ENCODE data around the gene KRT4. TPM values are rescaled to one million over a fixed set of nuclear protein-coding genes. Genes with fewer than 3 reads are reported as not detected.

Gene KRT4
- total RNA-seq, 1 experiment from 2014 or later: not detected

- BruUV-seq (replicated peaks): no TSS peak
- no peak for DNase-seq (ENCODE audit: low read depth, low spot score)
- H3K4me1 ChIP-seq (ENCODE audit: control insufficient read depth in 1 of 2, insufficient read depth in 2 of 2, low read length in 2 of 2): peaks cover 0 to 9% of the 10 kb centered on the region in 2 experiments; a peak in 2 of 4 replicates
- CTCF ChIA-PET: no interaction called here
- H3K4me2 ChIP-seq (ENCODE audit: low read length): no peak overlapping the region
- no peak overlapping the region for H3K4me3 ChIP-seq (replicated peaks in 1 of 2; ENCODE audit: low read depth in 1 of 2, low read length in 2 of 2)
- POLR2A ChIA-PET: no interaction called here
- no peaks in the 10 kb centered on the region for H3K9me3 ChIP-seq (ENCODE audit: control insufficient read depth in 1 of 2, insufficient read depth in 1 of 2, low read depth in 1 of 2, low read length in 2 of 2)
- RAD21 ChIA-PET (ENCODE audit: low non-redundant PET in 1 of 2, low total read pairs in 2 of 2, uncharacterized antibody in 2 of 2, unreplicated experiment in 2 of 2): no interaction called here
- H4K20me1 ChIP-seq (ENCODE audit: insufficient read depth): no peaks in the 10 kb centered on the region
- no peak for TF ChIP-seq EGR1 (IDR thresholded peaks at IDR 0.05; ENCODE audit: low read depth)
- no peak for TF ChIP-seq FOSL1 (IDR thresholded peaks at IDR 0.05; ENCODE audit: low read depth)
- no peak for ATAC-seq
- H3K36me3 ChIP-seq (ENCODE audit: control insufficient read depth in 1 of 2, insufficient read depth in 2 of 2, low read length in 2 of 2): no peaks in the 10 kb centered on the region
- no peak overlapping the region for H2AFZ ChIP-seq (ENCODE audit: low read depth, low read length, poor library complexity, severe bottlenecking)
- intact Hi-C loops (cut with micrococcal nuclease): no loop called here
- H3K9ac ChIP-seq (ENCODE audit: low read length): no peak overlapping the region
- H3K27me3 ChIP-seq (ENCODE audit: insufficient read depth, low read length): 0 out of 2 replicates have a peak, but pooled peaks cover 2% of the 10 kb centered on the region
- no peak overlapping the region for H3K27ac ChIP-seq (ENCODE audit: low read depth, low read length)
- H3K79me2 ChIP-seq (ENCODE audit: insufficient read depth, low read length): no peaks in the 10 kb centered on the region
- no peaks in the 10 kb centered on the region for H3K9me2 ChIP-seq (ENCODE audit: insufficient read depth)
Observed at GRCh38 chr12:52820521-52820920, 6.6 kb upstream of the KRT4 start.

- no peak overlapping the region for H3K27ac ChIP-seq (ENCODE audit: low read depth, low read length)
- H3K9me2 ChIP-seq (ENCODE audit: insufficient read depth): no peaks in the 10 kb centered on the region
- no peaks in the 10 kb centered on the region for H3K36me3 ChIP-seq (ENCODE audit: control insufficient read depth in 1 of 2, insufficient read depth in 2 of 2, low read length in 2 of 2)
- H3K27me3 ChIP-seq (ENCODE audit: insufficient read depth, low read length): 0 out of 2 replicates have a peak, but pooled peaks cover 2% of the 10 kb centered on the region
- intact Hi-C loops (cut with micrococcal nuclease): no loop called here
- no peak overlapping the region for H3K4me3 ChIP-seq (replicated peaks in 1 of 2; ENCODE audit: low read depth in 1 of 2, low read length in 2 of 2)
- BruUV-seq (replicated peaks): no TSS peak
- ChIA-PET RAD21 (ENCODE audit: low non-redundant PET in 1 of 2, low total read pairs in 2 of 2, uncharacterized antibody in 2 of 2, unreplicated experiment in 2 of 2) (no interaction called here), POLR2A (no interaction called here), CTCF (no interaction called here)
- no peaks in the 10 kb centered on the region for H3K9me3 ChIP-seq (ENCODE audit: control insufficient read depth in 1 of 2, insufficient read depth in 1 of 2, low read depth in 1 of 2, low read length in 2 of 2)
- H3K4me2 ChIP-seq (ENCODE audit: low read length): no peak overlapping the region
- no peaks in the 10 kb centered on the region for H4K20me1 ChIP-seq (ENCODE audit: insufficient read depth)
- no peak overlapping the region for H3K9ac ChIP-seq (ENCODE audit: low read length)
- ATAC-seq (no peak), DNase-seq (ENCODE audit: low read depth, low spot score) (no peak)
- H2AFZ ChIP-seq (ENCODE audit: low read depth, low read length, poor library complexity, severe bottlenecking): no peak overlapping the region
- TF ChIP-seq EZH2phosphoT487 (IDR thresholded peaks at IDR 0.05; ENCODE audit: borderline replicate concordance): no peak
- no peak for TF ChIP-seq SP1 (IDR thresholded peaks at IDR 0.05; ENCODE audit: low read depth)
- no peak for TF ChIP-seq POLR2AphosphoS5 (IDR thresholded peaks at IDR 0.05; ENCODE audit: low read depth, low read length)
- no peak for TF ChIP-seq ZFX (IDR thresholded peaks at IDR 0.05)
- no peak for TF ChIP-seq RAD21 (IDR thresholded peaks at IDR 0.05; ENCODE audit: low read depth)
- no peak for TF ChIP-seq TCF7L2 (IDR thresholded peaks at IDR 0.05; ENCODE audit: borderline replicate concordance, extremely low read depth, insufficient read depth, insufficient read length)
- no peak for TF ChIP-seq CEBPB (IDR thresholded peaks at IDR 0.05; ENCODE audit: low read depth)
- no peak for TF ChIP-seq EZH2 (IDR thresholded peaks at IDR 0.05)
- TF ChIP-seq EGR1 (IDR thresholded peaks at IDR 0.05; ENCODE audit: low read depth): no peak
- TF ChIP-seq ZNF274 (IDR thresholded peaks at IDR 0.05; ENCODE audit: low read depth, low read length): no peak
- H3K79me2 ChIP-seq (ENCODE audit: insufficient read depth, low read length): no peaks in the 10 kb centered on the region
- H3K4me1 ChIP-seq (ENCODE audit: control insufficient read depth in 1 of 2, insufficient read depth in 2 of 2, low read length in 2 of 2): peaks cover 0 to 9% of the 10 kb centered on the region in 2 experiments; a peak in 2 of 4 replicates
Observed at GRCh38 chr12:52819731-52820510, 6.0 kb upstream of the KRT4 start.
